ENCODE results near the gene TMEM50B. TPM values are rescaled to one million over a fixed set of nuclear protein-coding genes. Genes with fewer than 3 reads are reported as not detected.
"Not testable (repeated sequence)": the region's sequence is repeated elsewhere in the genome, so short reads cannot be mapped to it uniquely, and the experiment has no call there.

The TMEM50B gene
- total and polyA plus RNA-seq, 7 donors, result 9.0 to 106 (median 63.3) TPM

GRCh38 chr21:33449616-33450015, 30.2 kb downstream of the TMEM50B start:
- DNase-seq, result no peak
- peaks cover 0 to 7% (median 0%) of the 10 kb centered on the region in 4 donors for H3K4me1 ChIP-seq
- intact Hi-C loops (cut with DNase I), result loop anchor here (10.0 kb wide), 1 partner anchor 125 kb away; the partner anchor contains the start of gene IFNAR1
- peaks cover 0 to 53% (median 15%) of the 10 kb centered on the region in 4 donors for H3K36me3 ChIP-seq
- H3K9me3 ChIP-seq, result no peaks in the 10 kb centered on the region
- no peak overlapping the region for H3K27ac ChIP-seq
- no peaks in the 10 kb centered on the region for H3K27me3 ChIP-seq
- H3K4me3 ChIP-seq, result no peak overlapping the region
- no peak for TF ChIP-seq POLR2A (IDR thresholded peaks at IDR 0.05)
- TF ChIP-seq EP300 (IDR thresholded peaks at IDR 0.05), result no peak
- TF ChIP-seq CTCF (IDR thresholded peaks at IDR 0.05), result no peak
- WGBS, 2 donors, result 66 to 79% methylated on average over 4 of the region's 4 CpGs

- intact Hi-C loops (cut with DNase I), result loop anchor here (2.0 to 10.0 kb wide), 2 partner anchors 122 to 248 kb away; partner anchors contain the start of gene IFNAR1
- H3K27me3 ChIP-seq, H3K27ac ChIP-seq, H3K9me3 ChIP-seq, H3K4me3 ChIP-seq, DNase-seq: not testable (repeated sequence)
- 95 to 96% methylated on average over 6 of the region's 6 CpGs for WGBS, 2 donors
- Histone ChIP-seq H3K4me1 (peaks cover 0 to 15% (median 7%) of the 10 kb centered on the region in 4 donors), H3K36me3 (peaks cover 0 to 28% (median 10%) of the 10 kb centered on the region in 4 donors)
These were observed 33.2 kb downstream of the TMEM50B start for GRCh38 chr21:33446620-33447019.

GRCh38 chr21:33444499-33444898, 35.3 kb downstream of the TMEM50B start:
- no peaks in the 10 kb centered on the region for H3K27me3 ChIP-seq
- peaks cover 0 to 15% (median 7%) of the 10 kb centered on the region in 4 donors for H3K4me1 ChIP-seq
- H3K27ac ChIP-seq, result peak overlapping the region in 2 of 4 donors; percentile 2 to 29
- no peak overlapping the region for H3K4me3 ChIP-seq
- H3K9me3 ChIP-seq, result no peaks in the 10 kb centered on the region
- intact Hi-C loops (cut with DNase I), result loop anchor here (2.0 to 10.0 kb wide), 2 partner anchors 84 to 120 kb away; partner anchors contain the start of gene IFNAR1
- H3K36me3 ChIP-seq, result peaks cover 0 to 27% (median 7%) of the 10 kb centered on the region in 4 donors
- TF ChIP-seq POLR2A (IDR thresholded peaks at IDR 0.05), result no peak
- TF ChIP-seq POLR2AphosphoS5 (IDR thresholded peaks at IDR 0.05), result no peak
- TF ChIP-seq CTCF (IDR thresholded peaks at IDR 0.05), result no peak
- TF ChIP-seq EP300 (IDR thresholded peaks at IDR 0.05), result no peak
- DNase-seq, result no peak
- whole genome bisulfite sequencing, 2 donors, result 48 to 69% methylated on average over 2 of the region's 2 CpGs

- H3K9me3 ChIP-seq, result no peaks in the 10 kb centered on the region
- no peak for TF ChIP-seq POLR2A (IDR thresholded peaks at IDR 0.05)
- TF ChIP-seq EP300 (IDR thresholded peaks at IDR 0.05), result no peak
- TF ChIP-seq CTCF (IDR thresholded peaks at IDR 0.05), result no peak
- TF ChIP-seq POLR2AphosphoS5 (IDR thresholded peaks at IDR 0.05), result no peak
- H3K4me1 ChIP-seq, result peaks cover 0 to 15% (median 7%) of the 10 kb centered on the region in 4 donors
- H3K4me3 ChIP-seq, result no peak overlapping the region
- DNase-seq, result no peak
- intact Hi-C loops (cut with DNase I), result loop anchor here (10.0 kb wide), 1 partner anchor 118 kb away; the partner anchor contains the start of gene IFNAR1
- peak overlapping the region in 1 of 4 donors; percentile 18 for H3K27ac ChIP-seq
- 79 to 85% methylated on average over 5 of the region's 5 CpGs for WGBS, 2 donors
- H3K27me3 ChIP-seq, result no peaks in the 10 kb centered on the region
- peaks cover 0 to 26% (median 12%) of the 10 kb centered on the region in 4 donors for H3K36me3 ChIP-seq
These were observed 36.6 kb downstream of the TMEM50B start for GRCh38 chr21:33443194-33443593.

- H3K27ac ChIP-seq, result peak overlapping the region in 3 of 4 donors; percentile 39 to 47 (median 45)
- TF ChIP-seq CTCF (IDR thresholded peaks at IDR 0.05) (no peak), POLR2A (IDR thresholded peaks at IDR 0.05) (no peak), POLR2AphosphoS5 (IDR thresholded peaks at IDR 0.05) (peak in 2 of 4 donors; percentile 21 to 30)
- 46 to 59% methylated on average over 11 of the region's 11 CpGs for WGBS, 2 donors
- peaks cover 0 to 15% (median 7%) of the 10 kb centered on the region in 4 donors for H3K4me1 ChIP-seq
- intact Hi-C loops (cut with DNase I), result loop anchor here (10.0 kb wide), 1 partner anchor 117 kb away; the partner anchor contains the start of gene IFNAR1
- no peaks in the 10 kb centered on the region for H3K9me3 ChIP-seq
- no peaks in the 10 kb centered on the region for H3K27me3 ChIP-seq
- DNase-seq, result no peak
- no peak overlapping the region for H3K4me3 ChIP-seq
- H3K36me3 ChIP-seq, result peaks cover 7 to 27% (median 12%) of the 10 kb centered on the region in 4 donors
These were observed 38.0 kb downstream of the TMEM50B start for GRCh38 chr21:33441489-33442477.
